T-cell (primary cell): ENCODE data around the gene VAMP8. TPM values are rescaled to one million over a fixed set of nuclear protein-coding genes. Genes with fewer than 3 reads are reported as not detected.
A peak's percentile ranks its signal among the peaks of the same experiment; 100 is the strongest.
"Not testable (repeated sequence)": the region's sequence is repeated elsewhere in the genome, so short reads cannot be mapped to it uniquely, and the experiment has no call there.

ENCODE experiments used
- ATAC-seq, 4 experiments: fragments of 200-7000 bp in 3 of 4; fragments of 150-1000 bp in 1 of 4; cut with Tn5 transposase; replicated peaks in 1 of 4; 1 replicate in 3 of 4; 2 replicates in 1 of 4; pipeline ENCODE4 v1.10.0; 2021; ENCODE audit warnings: moderate library complexity in 3 of 4, mild to moderate bottlenecking in 2 of 4, moderate number of reproducible peaks in 1 of 4
- CTCF ChIA-PET, 2 donors: fragments of 300-600 bp; sonication (Branson Sonifier 250); formaldehyde crosslinking; loops; one replicate each; lab custom pipeline; 2022; ENCODE audit warnings: antibody characterized with exemption in 2 of 2; lab: Charles Lee
- POLR2A ChIA-PET, 2 donors: fragments of 300-600 bp; sonication (Branson Sonifier 250); formaldehyde crosslinking; loops; one replicate each; lab custom pipeline; 2022; ENCODE audit warnings: antibody characterized with exemption in 2 of 2; lab: Charles Lee
- DNase-seq, 35 experiments: peaks; one replicate each; pipeline versions ENCODE4 v3.0.0 to v3.0.0-alpha.2; 2013 to 2023
- H3K27ac ChIP-seq: one replicate; pipeline ENCODE4 v1.5.1; 2013; ENCODE audit warnings: low read length
- H3K27me3 ChIP-seq, 2 experiments: replicated peaks in 1 of 2; 1 replicate in 1 of 2; 2 replicates in 1 of 2; pipeline versions ENCODE4 v1.6.1 to v1.7.0; 2013; ENCODE audit warnings: low read length in 1 of 2, mixed read lengths in 1 of 2; ENCODE audit not compliant: control insufficient read depth in 2 of 2, insufficient read depth in 2 of 2; ENCODE audit errors: extremely low read depth in 1 of 2
- H3K36me3 ChIP-seq, 2 donors: 1 replicate in 1 of 2; 2 replicates in 1 of 2; pipeline versions ENCODE4 v1.6.1 to v1.7.0; 2013; ENCODE audit warnings: low read length in 1 of 2; ENCODE audit not compliant: control insufficient read depth in 2 of 2, insufficient read depth in 1 of 2; ENCODE audit errors: extremely low read depth in 1 of 2
- H3K4me1 ChIP-seq, 2 experiments: 1 replicate in 1 of 2; 2 replicates in 1 of 2; pipeline versions ENCODE4 v1.6.1 to v1.7.0; 2013; ENCODE audit warnings: low read length in 2 of 2, mixed read lengths in 1 of 2; ENCODE audit not compliant: insufficient read depth in 2 of 2, control insufficient read depth in 1 of 2; ENCODE audit errors: extremely low read depth in 1 of 2
- H3K4me3 ChIP-seq, 2 donors: 1 replicate in 1 of 2; 2 replicates in 1 of 2; pipeline versions ENCODE4 v1.5.1 to v1.7.0; 2013; ENCODE audit warnings: mild to moderate bottlenecking in 2 of 2, low read length in 1 of 2, moderate library complexity in 1 of 2; ENCODE audit not compliant: control insufficient read depth in 1 of 2; ENCODE audit errors: extremely low read depth in 1 of 2
- H3K9me3 ChIP-seq: 2 replicates; pipeline ENCODE4 v1.7.0; 2013
- H3K27ac Mint-ChIP-seq, 2 donors: one replicate each; pipeline ENCODE4 v1.8.0; 2020 to 2021; ENCODE audit warnings: mild to moderate bottlenecking in 2 of 2, mixed read lengths in 2 of 2
- H3K27me3 Mint-ChIP-seq, 2 donors: one replicate each; pipeline ENCODE4 v1.8.0; 2021 to 2022; ENCODE audit warnings: mixed read lengths in 2 of 2
- H3K36me3 Mint-ChIP-seq: one replicate; pipeline ENCODE4 v1.8.0; 2021; ENCODE audit warnings: mixed read lengths
- H3K4me1 Mint-ChIP-seq, 3 donors: one replicate each; pipeline ENCODE4 v1.8.0; 2020 to 2022; ENCODE audit warnings: mixed read lengths in 3 of 3, mild to moderate bottlenecking in 1 of 3
- H3K4me3 Mint-ChIP-seq, 3 donors: one replicate each; pipeline ENCODE4 v1.8.0; 2020 to 2022; ENCODE audit warnings: mild to moderate bottlenecking in 3 of 3, mixed read lengths in 3 of 3, moderate library complexity in 3 of 3
- H3K9me3 Mint-ChIP-seq, 3 donors: one replicate each; pipeline ENCODE4 v1.8.0; 2020 to 2022; ENCODE audit warnings: mixed read lengths in 3 of 3
- WGBS: methylation state at CpG from one replicate; pipeline ENCODE4 v1.1.5; 2013; ENCODE audit warnings: missing lambda C conversion rate; ENCODE audit not compliant: insufficient coverage; 5-methylcytosine and 5-hydroxymethylcytosine counted together
- total RNA-seq, 35 experiments: library from RNA in 6 of 35; stranded (reverse) in 6 of 35; fragments of 120-200 nt in 1 of 35; gene quantifications; one replicate each; pipeline versions ENCODE4 v1.2.1 to v1.2.4 and lab custom pipeline; 2013 to 2026

Gene VAMP8
- total RNA-seq, 5 donors from 2014 or later (not counting 1 experiment from before 2014, with no cell fraction given) = 76.2 to 102 (median 84.5) TPM

DNA sequence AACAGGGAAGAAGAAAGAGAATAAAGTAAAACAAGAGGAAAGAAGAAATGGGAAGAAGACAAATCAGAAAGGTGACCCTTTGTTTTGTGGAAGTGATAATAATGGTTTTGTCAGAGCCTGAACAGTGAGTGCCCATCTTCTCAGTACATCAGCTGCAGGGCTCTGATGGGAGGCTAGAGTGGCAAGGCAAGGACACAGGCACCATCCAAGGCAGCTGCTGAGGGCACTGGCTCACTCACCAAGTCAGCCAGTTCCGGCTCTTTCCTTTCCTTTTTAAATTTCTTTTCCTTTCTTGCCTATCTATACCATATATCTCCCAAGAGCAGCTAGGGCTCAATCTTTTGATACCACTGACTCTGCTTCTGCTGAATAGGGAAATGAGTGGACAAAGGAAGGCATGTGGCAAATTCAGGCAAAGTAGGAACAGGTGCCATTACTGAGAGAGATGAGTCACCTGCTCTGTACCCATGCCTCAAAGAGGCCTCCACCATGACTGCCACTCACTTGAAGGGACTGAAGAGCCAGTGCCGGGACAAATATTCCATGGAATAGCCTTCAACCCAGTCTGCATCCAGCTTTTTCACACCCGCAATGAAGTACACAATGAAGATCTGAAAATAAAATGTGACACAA, 22.3 kb upstream of the VAMP8 start:
- H3K9me3 Mint-ChIP-seq = no peaks in the 10 kb centered on the region
- peaks cover 44% of the 10 kb centered on the region for H3K36me3 Mint-ChIP-seq
- no peak overlapping the region for H3K27ac Mint-ChIP-seq
- H3K4me3 Mint-ChIP-seq = no peak overlapping the region
- no peak for ATAC-seq
- Histone ChIP-seq H3K4me1 (no peaks in the 10 kb centered on the region), H3K36me3 (peaks cover 0 to 69% of the 10 kb centered on the region in 2 donors), H3K4me3 (no peak overlapping the region), H3K9me3 (no peaks in the 10 kb centered on the region), H3K27ac (no peak overlapping the region), H3K27me3 (no peaks in the 10 kb centered on the region)
- no peaks in the 10 kb centered on the region for H3K27me3 Mint-ChIP-seq
- DNase-seq = no peak
- CTCF ChIA-PET = interaction anchor here (0.5 to 1.9 kb wide), 6 partner anchors 93 to 626 kb away, joined by 3 to 6 read pairs (median 4); partner anchors contain the start of gene ELMOD3 (in 1 of the 2)
- POLR2A ChIA-PET = interaction anchor here in 1 of 2 donors (0.6 kb wide), 1 partner anchor 38 kb away, joined by 4 read pairs; no protein-coding TSS in a partner anchor
- no CpG with 5 or more reads among the region's 3 CpGs for WGBS
- H3K4me1 Mint-ChIP-seq = peaks cover 11 to 20% (median 16%) of the 10 kb centered on the region in 3 donors

GRCh38 chr2:85557130-85557529, 20.3 kb upstream of the VAMP8 start:
- Mint-ChIP-seq H3K4me1 (peaks cover 21 to 31% (median 27%) of the 10 kb centered on the region in 3 donors), H3K4me3 (no peak overlapping the region), H3K27ac (no peak overlapping the region), H3K36me3 (peaks cover 28% of the 10 kb centered on the region), H3K27me3 (no peaks in the 10 kb centered on the region), H3K9me3 (no peaks in the 10 kb centered on the region)
- DNase-seq (no peak), ATAC-seq (no peak)
- Histone ChIP-seq H3K9me3 (no peaks in the 10 kb centered on the region), H3K27ac (no peak overlapping the region), H3K27me3 (no peaks in the 10 kb centered on the region), H3K4me1 (peaks cover 7 to 14% of the 10 kb centered on the region in 2 experiments), H3K36me3 (peaks cover 0 to 50% of the 10 kb centered on the region in 2 donors), H3K4me3 (no peak overlapping the region)
- WGBS = 100% methylated on average over 1 of the region's 5 CpGs
- CTCF ChIA-PET = interaction anchor here (0.6 to 1.9 kb wide), 5 partner anchors 11 to 137 kb away, joined by 3 to 7 read pairs (median 4); partner anchors contain the start of gene VAMP8 (in 1 of the 2)
- POLR2A ChIA-PET = no interaction called here

GRCh38 chr2:85558160-85558559, 19.2 kb upstream of the VAMP8 start:
- ATAC-seq = no peak
- Mint-ChIP-seq H3K9me3 (no peaks in the 10 kb centered on the region), H3K36me3 (peaks cover 22% of the 10 kb centered on the region), H3K27ac (no peak overlapping the region), H3K4me3 (no peak overlapping the region), H3K4me1 (peaks cover 27 to 33% (median 28%) of the 10 kb centered on the region in 3 donors), H3K27me3 (no peaks in the 10 kb centered on the region)
- no peak overlapping the region for H3K4me3 ChIP-seq
- no peaks in the 10 kb centered on the region for H3K9me3 ChIP-seq
- H3K27ac ChIP-seq = no peak overlapping the region
- H3K36me3 ChIP-seq = peaks cover 0 to 40% of the 10 kb centered on the region in 2 donors
- peaks cover 7 to 17% of the 10 kb centered on the region in 2 experiments for H3K4me1 ChIP-seq
- POLR2A ChIA-PET = no interaction called here
- no CpG with 5 or more reads among the region's 1 CpG for WGBS
- DNase-seq = no peak
- H3K27me3 ChIP-seq = no peaks in the 10 kb centered on the region
- CTCF ChIA-PET = no interaction called here

- H3K4me3 ChIP-seq = peak overlapping the region; percentile 66 to 96
- CTCF ChIA-PET = interaction anchor here (0.7 to 1.7 kb wide), 6 partner anchors 9 to 160 kb away, joined by 3 to 10 read pairs (median 4); partner anchors contain the start of gene MAT2A (in 1 of the 2)
- DNase-seq, H3K9me3 Mint-ChIP-seq, H3K9me3 ChIP-seq, H3K27me3 ChIP-seq, H3K27me3 Mint-ChIP-seq, ATAC-seq, H3K27ac ChIP-seq: not testable (repeated sequence)
- H3K36me3 ChIP-seq = peaks cover 0 to 20% of the 10 kb centered on the region in 2 donors
- Mint-ChIP-seq H3K27ac (peak overlapping the region; percentile 77 to 98), H3K36me3 (peaks cover 12% of the 10 kb centered on the region), H3K4me3 (peak overlapping the region; percentile 93 to 98 (median 97)), H3K4me1 (peaks cover 27 to 33% (median 28%) of the 10 kb centered on the region in 3 donors)
- WGBS = 90% methylated on average over 8 of the region's 12 CpGs
- H3K4me1 ChIP-seq = peaks cover 7 to 17% of the 10 kb centered on the region in 2 experiments
- POLR2A ChIA-PET = interaction anchor here (0.6 to 1.6 kb wide), 7 partner anchors 12 to 292 kb away, joined by 3 to 5 read pairs (median 3); no protein-coding TSS in a partner anchor
Measured at GRCh38 chr2:85560403-85560726, 17.0 kb upstream of the VAMP8 start.

DNA sequence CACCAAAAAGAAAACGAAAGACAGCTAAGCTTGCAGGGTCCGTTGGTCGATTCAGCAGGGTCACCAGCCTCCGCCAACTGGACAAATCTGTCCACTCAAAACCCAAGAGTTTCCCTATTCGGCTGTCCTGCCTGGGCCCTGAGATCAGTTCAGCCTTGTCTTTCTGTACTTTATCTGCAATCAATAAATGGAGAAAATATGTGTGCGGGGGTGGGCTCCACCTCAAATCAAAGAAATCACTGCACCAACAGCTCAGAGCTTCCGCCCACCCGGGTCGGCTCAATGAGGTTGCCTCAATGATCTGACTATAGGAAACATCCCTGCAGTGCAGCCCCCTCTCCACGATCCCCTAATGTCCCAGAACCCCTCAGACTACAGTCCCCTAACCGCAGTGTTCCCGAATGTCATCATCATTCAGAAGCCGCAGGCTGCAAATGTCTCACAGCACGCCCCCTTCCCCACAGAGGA, 16.5 kb upstream of the VAMP8 start:
- peaks cover 27 to 33% (median 28%) of the 10 kb centered on the region in 3 donors for H3K4me1 Mint-ChIP-seq
- no peaks in the 10 kb centered on the region for H3K9me3 ChIP-seq
- peaks cover 7 to 17% of the 10 kb centered on the region in 2 experiments for H3K4me1 ChIP-seq
- ChIA-PET POLR2A (interaction anchor here (0.6 to 1.6 kb wide), 10 partner anchors 10 to 291 kb away, joined by 3 to 5 read pairs (median 4); no protein-coding TSS in a partner anchor), CTCF (interaction anchor here (0.6 to 1.7 kb wide), 5 partner anchors 9 to 637 kb away, joined by 3 to 10 read pairs (median 4); partner anchors contain the start of gene MAT2A (in 1 of the 2))
- H3K27me3 Mint-ChIP-seq = no peaks in the 10 kb centered on the region
- peaks cover 10% of the 10 kb centered on the region for H3K36me3 Mint-ChIP-seq
- peak overlapping the region; percentile 77 to 98 for H3K27ac Mint-ChIP-seq
- no peaks in the 10 kb centered on the region for H3K27me3 ChIP-seq
- peak overlapping the region; percentile 79 for H3K27ac ChIP-seq
- H3K4me3 Mint-ChIP-seq = peak overlapping the region; percentile 93 to 98 (median 97)
- WGBS = 5% methylated on average over 10 of the region's 14 CpGs
- peaks cover 0 to 18% of the 10 kb centered on the region in 2 donors for H3K36me3 ChIP-seq
- DNase-seq (no peak), ATAC-seq (peak in 3 of 4 experiments; percentile 20 to 30 (median 24))
- no peaks in the 10 kb centered on the region for H3K9me3 Mint-ChIP-seq
- peak overlapping the region; percentile 66 to 96 for H3K4me3 ChIP-seq
